Left renal cortex interstitium (tissue), 4 donors: ENCODE measurements around the gene PARD3B. TPM values are rescaled to one million over a fixed set of nuclear protein-coding genes. Genes with fewer than 3 reads are reported as not detected.
A peak's percentile ranks its signal among the peaks of the same experiment; 100 is the strongest.

Experiments used
- DNase-seq, 4 donors: peaks; one replicate each; pipeline ENCODE4 v3.0.0-alpha.2; 2013; ENCODE audit warnings: low read depth in 4 of 4, low spot score in 2 of 4, missing footprints in 1 of 4
- polyA plus RNA-seq, 4 donors: library from polyadenylated mRNA; unstranded; fragments of 120-200 nt; gene quantifications; one replicate each; pipeline ENCODE4 v1.2.1, GENCODE V29; 2013; ENCODE audit not compliant: insufficient read length in 4 of 4

PARD3B gene
- polyA plus RNA-seq, 4 donors: 31.9 to 36.3 (median 34.3) TPM

- DNase-seq: no peak
Measured at GRCh38 chr2:205564346-205565141, 1019.3 kb downstream of the PARD3B start.

- DNase-seq: no peak
Measured at GRCh38 chr2:205565142-205565522, 1019.9 kb downstream of the PARD3B start.

- DNase-seq: no peak
Measured at GRCh38 chr2:205566606-205567168, 1021.4 kb downstream of the PARD3B start.

- DNase-seq: no peak
Measured at GRCh38 chr2:205568620-205569019, 1023.3 kb downstream of the PARD3B start.

GRCh38 chr2:205570648-205571047, 1025.4 kb downstream of the PARD3B start:
- DNase-seq: no peak

- no peak for DNase-seq
Measured at GRCh38 chr2:205571360-205571959, 1026.2 kb downstream of the PARD3B start.

GRCh38 chr2:205574001-205574400, 1028.7 kb downstream of the PARD3B start:
- DNase-seq: no peak

GRCh38 chr2:205579335-205579734, 1034.1 kb downstream of the PARD3B start:
- no peak for DNase-seq

GRCh38 chr2:205580212-205580987, 1035.1 kb downstream of the PARD3B start:
- DNase-seq: no peak

GRCh38 chr2:205582366-205582765, 1037.1 kb downstream of the PARD3B start:
- no peak for DNase-seq

- DNase-seq: peak in 3 of 4 donors; percentile 30 to 45 (median 43)
Measured at GRCh38 chr2:205585449-205586383, 1040.4 kb downstream of the PARD3B start.

GRCh38 chr2:205586626-205587025, 1041.4 kb downstream of the PARD3B start:
- DNase-seq: no peak

GRCh38 chr2:205589479-205589878, 1044.2 kb downstream of the PARD3B start:
- no peak for DNase-seq

- no peak for DNase-seq
Measured at GRCh38 chr2:205590759-205591158, 1045.5 kb downstream of the PARD3B start.

GRCh38 chr2:205593891-205594290, 1048.6 kb downstream of the PARD3B start:
- no peak for DNase-seq

GRCh38 chr2:205596581-205596980, 1051.3 kb downstream of the PARD3B start:
- DNase-seq: no peak

- no peak for DNase-seq
Measured at GRCh38 chr2:205605638-205606304, 1060.5 kb downstream of the PARD3B start.

GRCh38 chr2:205607146-205607545, 1061.9 kb downstream of the PARD3B start:
- DNase-seq: no peak

- DNase-seq: no peak
Measured at GRCh38 chr2:205609113-205609512, 1063.8 kb downstream of the PARD3B start.
